HG03097 (cell line): ENCODE measurements around the gene OR2T27.
"Not testable (repeated sequence)": the region's sequence is repeated elsewhere in the genome, so short reads cannot be mapped to it uniquely, and the experiment has no call there.

Experiments
- ATAC-seq: cut with Tn5 transposase; IDR thresholded peaks from one replicate; pipeline ENCODE4 v1.9.1; 2021; ENCODE audit not compliant: unreplicated experiment, low FRiP score

The OR2T27 gene

GRCh38 chr1:248641583-248641982 is 13.7 kb downstream of the OR2T27 start:
- not testable (repeated sequence) for ATAC-seq

- peak; percentile 40 for ATAC-seq
Observed at GRCh38 chr1:248640906-248641305, 14.4 kb downstream of the OR2T27 start.

- ATAC-seq, result not testable (repeated sequence)
Observed at GRCh38 chr1:248639652-248640051, 15.7 kb downstream of the OR2T27 start.

GRCh38 chr1:248636612-248637011 is 18.7 kb downstream of the OR2T27 start:
- not testable (repeated sequence) for ATAC-seq

GRCh38 chr1:248634991-248635390 is 20.3 kb downstream of the OR2T27 start, which contains the start of gene OR2T11:
OR2T11 (minus strand) TSS chr1:248635091; CDS start chr1:248627128, 7,963 bp downstream.
- not testable (repeated sequence) for ATAC-seq

GRCh38 chr1:248631354-248632008 is 23.8 kb downstream of the OR2T27 start:
- ATAC-seq, result no peak

- no peak for ATAC-seq
Observed at GRCh38 chr1:248630551-248630950, 24.8 kb downstream of the OR2T27 start.

GRCh38 chr1:248627971-248628844 is 27.1 kb downstream of the OR2T27 start:
- peak; percentile 70 for ATAC-seq

GRCh38 chr1:248625971-248626370 is 29.4 kb downstream of the OR2T27 start:
- no peak for ATAC-seq

- no peak for ATAC-seq
Observed at GRCh38 chr1:248625166-248625565, 30.2 kb downstream of the OR2T27 start.

- peak; percentile 74 for ATAC-seq
Observed at GRCh38 chr1:248622570-248623001, 32.7 kb downstream of the OR2T27 start.

GRCh38 chr1:248621770-248622169 is 33.6 kb downstream of the OR2T27 start:
- ATAC-seq, result no peak

- no peak for ATAC-seq
Observed at GRCh38 chr1:248618878-248619277, 36.5 kb downstream of the OR2T27 start.

GRCh38 chr1:248618119-248618518 is 37.2 kb downstream of the OR2T27 start:
- no peak for ATAC-seq

- no peak for ATAC-seq
Observed at GRCh38 chr1:248613742-248614141, 41.6 kb downstream of the OR2T27 start.

GRCh38 chr1:248611883-248612414 is 43.4 kb downstream of the OR2T27 start:
- no peak for ATAC-seq

GRCh38 chr1:248610301-248610700 is 45.0 kb downstream of the OR2T27 start:
- ATAC-seq, result no peak
